Endothelial cell of umbilical vein (primary cell): ENCODE data around the gene TSG101. TPM values are rescaled to one million over a fixed set of nuclear protein-coding genes. Genes with fewer than 3 reads are reported as not detected.

Experiments
- BruUV-seq: library from RNA; stranded (reverse); fragments of 400-500 nt; replicated peaks from 2 replicates; lab custom pipeline; 2021; lab: Mats Ljungman, UMichigan
- CTCF ChIA-PET: fragments of 300-600, 350-600 bp; sonication (Branson Sonifier 250); formaldehyde crosslinking; loops from one replicate; lab custom pipeline; 2021; ENCODE audit warnings: antibody characterized with exemption, inconsistent platforms; lab: Charles Lee
- POLR2A ChIA-PET: fragments of 300-600, 350-600 bp; sonication (Branson Sonifier 250); formaldehyde crosslinking; loops from one replicate; lab custom pipeline; 2021; ENCODE audit warnings: antibody characterized with exemption, inconsistent platforms; lab: Charles Lee
- DNase-seq: peaks from one replicate; pipeline ENCODE4 v3.0.0-alpha.2; 2011; ENCODE audit warnings: low read depth, low spot score
- FAIRE-seq: peaks from 2 replicates; lab custom pipeline; 2011; peaks lifted over from hg19 to GRCh38; lab: Jason Lieb, UNC
- H2AFZ ChIP-seq: 2 replicates; pipeline ENCODE4 v1.6.0; 2012; ENCODE audit warnings: low read depth, low read length, control low read depth, inconsistent platforms
- H3K27ac ChIP-seq: 2 replicates; pipeline ENCODE4 v1.5.1; 2011; ENCODE audit warnings: low read depth, mild to moderate bottlenecking, control low read depth, low read length, moderate library complexity; ENCODE audit not compliant: insufficient read depth
- H3K27me3 ChIP-seq, 2 experiments: 2 replicates each; pipeline versions ENCODE4 v1.6.0 to v1.6.1; 2011; ENCODE audit warnings: low read length in 2 of 2, mixed read lengths in 1 of 2; ENCODE audit not compliant: control insufficient read depth in 2 of 2, insufficient read depth in 2 of 2
- H3K36me3 ChIP-seq, 2 experiments: 2 replicates in 1 of 2; 3 replicates in 1 of 2; pipeline ENCODE4 v1.5.1; 2011; ENCODE audit warnings: low read length in 2 of 2, mild to moderate bottlenecking in 1 of 2, moderate library complexity in 1 of 2; ENCODE audit not compliant: control insufficient read depth in 2 of 2, insufficient read depth in 2 of 2; ENCODE audit errors: extremely low read depth in 1 of 2
- H3K4me1 ChIP-seq: 3 replicates; pipeline ENCODE4 v1.5.1; 2011; ENCODE audit warnings: mild to moderate bottlenecking, low read length; ENCODE audit not compliant: control insufficient read depth, insufficient read depth; ENCODE audit errors: extremely low read depth
- H3K4me2 ChIP-seq: 2 replicates; pipeline ENCODE4 v1.6.1; 2011; ENCODE audit warnings: low read length, control low read depth, mixed read lengths; ENCODE audit not compliant: insufficient read depth
- H3K4me3 ChIP-seq, 3 experiments: fragments of 200-600 bp in 1 of 3; sonication (generic), shearing (Covaris generic) in 1 of 3; replicated peaks in 1 of 3; 2 replicates each; pipeline ENCODE4 v1.5.1; 2011 to 2016; ENCODE audit warnings: control low read depth in 3 of 3, low read length in 3 of 3, mild to moderate bottlenecking in 2 of 3, inconsistent platforms in 1 of 3, low read depth in 1 of 3, moderate library complexity in 1 of 3; ENCODE audit not compliant: insufficient read depth in 1 of 3
- H3K79me2 ChIP-seq: 2 replicates; pipeline ENCODE4 v1.6.0; 2012; ENCODE audit warnings: low read length, inconsistent platforms; ENCODE audit not compliant: control insufficient read depth, insufficient read depth
- H3K9ac ChIP-seq: replicated peaks from 2 replicates; pipeline ENCODE3; 2011; ENCODE audit warnings: low read length, control low read depth; ENCODE audit not compliant: insufficient read depth; ENCODE audit errors: extremely low read depth
- H3K9me1 ChIP-seq: replicated peaks from 3 replicates; pipeline ENCODE4 v1.6.0; 2011; ENCODE audit warnings: mild to moderate bottlenecking, low read length; ENCODE audit not compliant: control insufficient read depth, insufficient read depth; ENCODE audit errors: extremely low read depth
- H3K9me3 ChIP-seq: replicated peaks from 2 replicates; pipeline ENCODE4 v1.5.1; 2012; ENCODE audit warnings: low read length, inconsistent platforms; ENCODE audit not compliant: control insufficient read depth, insufficient read depth
- H4K20me1 ChIP-seq: replicated peaks from 2 replicates; pipeline ENCODE3; 2011; ENCODE audit warnings: mild to moderate bottlenecking, low read length; ENCODE audit not compliant: control insufficient read depth, insufficient read depth; ENCODE audit errors: extremely low read depth
- EZH2 ChIP-seq: IDR thresholded peaks from 2 replicates; pipeline ENCODE4 v1.6.1; 2012; ENCODE audit warnings: borderline replicate concordance, low read depth, mild to moderate bottlenecking, moderate library complexity, low read length, inconsistent platforms; ENCODE audit not compliant: severe bottlenecking
- FOS ChIP-seq: IDR thresholded peaks from 2 replicates; pipeline ENCODE4 v1.6.1; 2011; ENCODE audit warnings: mild to moderate bottlenecking, low read length, moderate library complexity, borderline replicate concordance; ENCODE audit not compliant: insufficient read depth
- GATA2 ChIP-seq: IDR thresholded peaks from 2 replicates; pipeline ENCODE4 v1.7.0; 2011; ENCODE audit warnings: low read depth, mild to moderate bottlenecking, moderate library complexity, mixed read lengths, low read length; ENCODE audit not compliant: insufficient read length, insufficient read depth
- JUN ChIP-seq: IDR thresholded peaks from 2 replicates; pipeline ENCODE4 v1.6.1; 2011; ENCODE audit warnings: borderline replicate concordance, low read depth; ENCODE audit not compliant: insufficient read length, insufficient read depth
- MAX ChIP-seq: IDR thresholded peaks from 2 replicates; pipeline ENCODE4 v1.6.1; 2011; ENCODE audit not compliant: insufficient read depth, insufficient read length
- MYC ChIP-seq: IDR thresholded peaks from one replicate; pipeline ENCODE4 v1.6.1; 2011; ENCODE audit warnings: mild to moderate bottlenecking, low read depth, low read length
- POLR2A ChIP-seq: IDR thresholded peaks from 2 replicates; pipeline ENCODE4 v1.6.1; 2012; ENCODE audit warnings: low read depth, mild to moderate bottlenecking, control low read depth, low read length
- POLR2AphosphoS5 ChIP-seq: IDR thresholded peaks from 2 replicates; pipeline ENCODE4 v1.6.1; 2012; ENCODE audit warnings: low read depth, mild to moderate bottlenecking, control low read depth, low read length, moderate library complexity; ENCODE audit not compliant: insufficient read depth
- dilution Hi-C: fragments of 300-500 bp; cut with MboI; formaldehyde crosslinking; loops from one replicate; pipeline ENCODE4 v1.15.0; 2019; ENCODE audit warnings: low sequenced_read_pairs; ENCODE audit not compliant: extremely low pct_ligation_motif_present
- intact Hi-C: fragments of 100-400 bp; cut with micrococcal nuclease; formaldehyde crosslinking; loops from one replicate; pipeline ENCODE4 v1.10.0; 2022
- polyA plus RNA-seq, 4 experiments: library from polyadenylated mRNA; depleted of rRNA in 3 of 4; stranded (reverse) in 3 of 4; unstranded in 1 of 4; fragments of >200 nt; gene quantifications; 2 replicates each; pipeline versions ENCODE4 v1.2.1 to v1.2.3, GENCODE V29; 2011 to 2012; ENCODE audit warnings: missing spikeins in 1 of 4
- total RNA-seq: library from RNA; stranded (reverse); gene quantifications from 2 replicates; pipeline ENCODE4 v1.2.3, GENCODE V29; 2021
- TF ChIP-seq, protein P1 (sequence below), 2 donors: IDR thresholded peaks; 1 replicate in 1 of 2; 2 replicates in 1 of 2; pipeline ENCODE4 v1.5.1; 2011; ENCODE audit warnings: low read length in 2 of 2, mild to moderate bottlenecking in 2 of 2, moderate library complexity in 2 of 2, control low read depth in 1 of 2, inconsistent platforms in 1 of 2, low read depth in 1 of 2; ENCODE audit not compliant: insufficient read depth in 1 of 2; ENCODE audit errors: extremely low read depth in 1 of 2

Gene TSG101
- total and polyA plus RNA-seq, 2 donors (not counting 3 experiments of a cell fraction or from before 2014, with no cell fraction given): 41.3 to 163 TPM

- Histone ChIP-seq H3K4me1 (peaks cover 15% of the 10 kb centered on the region), H3K4me2 (peak overlapping the region; percentile 100), H3K27ac (peak overlapping the region; percentile 99), H3K27me3 (no peaks in the 10 kb centered on the region), H3K36me3 (no peaks in the 10 kb centered on the region), H3K79me2 (peaks cover 27% of the 10 kb centered on the region), H4K20me1 (no peaks in the 10 kb centered on the region), H3K4me3 (peak overlapping the region; percentile 51 to 96 (median 74)), H2AFZ (peak overlapping the region; percentile 72), H3K9me1 (no peaks in the 10 kb centered on the region), H3K9me3 (no peaks in the 10 kb centered on the region), H3K9ac (peak overlapping the region; percentile 99)
- peak; percentile 35 for FAIRE-seq
- intact Hi-C loops (loop anchor here (1.0 to 10.0 kb wide), 6 partner anchors 63 to 281 kb away; partner anchors contain the start of genes GTF2H1, HPS5, LDHC and SAA2), dilution Hi-C loops (no loop called here)
- POLR2A ChIA-PET: interaction anchor here (0.5 to 2.9 kb wide), 9 partner anchors 10 to 589 kb away, joined by 3 to 14 read pairs (median 4); partner anchors contain the start of genes LDHA, SPTY2D1 and UEVLD
- CTCF ChIA-PET: interaction anchor here (0.8 to 2.0 kb wide), 6 partner anchors 10 to 282 kb away, joined by 3 to 15 read pairs (median 4); no protein-coding TSS in a partner anchor
- DNase-seq: no peak
- TF ChIP-seq MYC (no peak), MAX (no peak), JUN (no peak), GATA2 (no peak), EZH2 (no peak), FOS (no peak), POLR2AphosphoS5 (no peak), POLR2A (no peak)
- TF ChIP-seq, protein P1, sequence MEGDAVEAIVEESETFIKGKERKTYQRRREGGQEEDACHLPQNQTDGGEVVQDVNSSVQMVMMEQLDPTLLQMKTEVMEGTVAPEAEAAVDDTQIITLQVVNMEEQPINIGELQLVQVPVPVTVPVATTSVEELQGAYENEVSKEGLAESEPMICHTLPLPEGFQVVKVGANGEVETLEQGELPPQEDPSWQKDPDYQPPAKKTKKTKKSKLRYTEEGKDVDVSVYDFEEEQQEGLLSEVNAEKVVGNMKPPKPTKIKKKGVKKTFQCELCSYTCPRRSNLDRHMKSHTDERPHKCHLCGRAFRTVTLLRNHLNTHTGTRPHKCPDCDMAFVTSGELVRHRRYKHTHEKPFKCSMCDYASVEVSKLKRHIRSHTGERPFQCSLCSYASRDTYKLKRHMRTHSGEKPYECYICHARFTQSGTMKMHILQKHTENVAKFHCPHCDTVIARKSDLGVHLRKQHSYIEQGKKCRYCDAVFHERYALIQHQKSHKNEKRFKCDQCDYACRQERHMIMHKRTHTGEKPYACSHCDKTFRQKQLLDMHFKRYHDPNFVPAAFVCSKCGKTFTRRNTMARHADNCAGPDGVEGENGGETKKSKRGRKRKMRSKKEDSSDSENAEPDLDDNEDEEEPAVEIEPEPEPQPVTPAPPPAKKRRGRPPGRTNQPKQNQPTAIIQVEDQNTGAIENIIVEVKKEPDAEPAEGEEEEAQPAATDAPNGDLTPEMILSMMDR (IDR thresholded peaks at IDR 0.05; ENCODE audit: extremely low read depth in 1 of 2, insufficient read depth in 1 of 2, low read depth in 1 of 2, low read length in 2 of 2): no peak
- BruUV-seq: no TSS peak
Measured at GRCh38 chr11:18526130-18526520, 617 bp downstream of the TSG101 start.
